Measurements from ENCODE around the gene INHBC.
"Not testable (repeated sequence)": the region's sequence is repeated elsewhere in the genome, so short reads cannot be mapped to it uniquely, and the experiment has no call there.

The INHBC gene, protein sequence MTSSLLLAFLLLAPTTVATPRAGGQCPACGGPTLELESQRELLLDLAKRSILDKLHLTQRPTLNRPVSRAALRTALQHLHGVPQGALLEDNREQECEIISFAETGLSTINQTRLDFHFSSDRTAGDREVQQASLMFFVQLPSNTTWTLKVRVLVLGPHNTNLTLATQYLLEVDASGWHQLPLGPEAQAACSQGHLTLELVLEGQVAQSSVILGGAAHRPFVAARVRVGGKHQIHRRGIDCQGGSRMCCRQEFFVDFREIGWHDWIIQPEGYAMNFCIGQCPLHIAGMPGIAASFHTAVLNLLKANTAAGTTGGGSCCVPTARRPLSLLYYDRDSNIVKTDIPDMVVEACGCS

DNA sequence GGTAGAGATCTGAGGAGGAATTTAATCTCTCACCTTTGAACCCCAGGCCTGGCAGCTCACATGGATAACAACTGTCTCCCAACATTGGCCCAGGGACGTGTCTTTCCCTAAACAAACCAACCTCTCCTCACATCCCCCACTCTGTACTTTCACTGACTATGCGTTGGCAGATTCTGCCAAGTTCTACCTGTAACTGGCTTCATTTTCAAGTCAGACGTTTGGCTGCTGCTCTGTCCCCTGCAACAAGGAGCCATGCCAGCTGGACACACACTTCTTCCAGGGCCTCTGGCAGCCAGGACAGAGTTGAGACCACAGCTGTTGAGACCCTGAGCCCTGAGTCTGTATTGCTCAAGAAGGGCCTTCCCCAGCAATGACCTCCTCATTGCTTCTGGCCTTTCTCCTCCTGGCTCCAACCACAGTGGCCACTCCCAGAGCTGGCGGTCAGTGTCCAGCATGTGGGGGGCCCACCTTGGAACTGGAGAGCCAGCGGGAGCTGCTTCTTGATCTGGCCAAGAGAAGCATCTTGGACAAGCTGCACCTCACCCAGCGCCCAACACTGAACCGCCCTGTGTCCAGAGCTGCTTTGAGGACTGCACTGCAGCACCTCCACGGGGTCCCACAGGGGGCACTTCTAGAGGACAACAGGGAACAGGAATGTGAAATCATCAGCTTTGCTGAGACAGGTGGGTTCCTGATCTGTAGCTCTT is at the start of gene INHBC:
TSS of gene INHBC (plus strand) at position 268 of the 707 bp plus-strand sequence. CDS start at position 371, 103 bp downstream.
- DNase-seq (ENCODE audit: low read depth in 1 of 2, low spot score in 1 of 2) = no peak

DNA sequence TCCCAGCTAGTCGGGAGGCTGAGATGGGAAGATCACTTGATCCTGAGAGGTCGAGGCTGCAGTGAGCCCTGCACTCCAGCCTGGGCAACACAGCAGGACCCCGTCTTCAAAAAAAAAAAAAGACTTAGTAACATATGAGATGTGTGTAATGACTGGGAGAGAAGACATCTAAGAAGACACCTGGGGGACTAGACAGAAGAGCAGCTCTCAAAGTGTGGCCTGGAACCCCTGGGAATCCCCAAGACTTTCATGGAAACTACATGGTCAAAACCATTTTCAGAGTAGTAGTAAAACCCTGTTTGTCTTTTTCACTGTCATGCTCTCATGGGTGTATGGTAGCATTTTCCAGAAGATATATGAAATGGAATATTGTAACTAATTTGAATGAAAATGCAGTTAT is 49.0 kb upstream of the INHBC start:
- DNase-seq (ENCODE audit: low read depth in 1 of 2, low spot score in 1 of 2) = no peak

DNA sequence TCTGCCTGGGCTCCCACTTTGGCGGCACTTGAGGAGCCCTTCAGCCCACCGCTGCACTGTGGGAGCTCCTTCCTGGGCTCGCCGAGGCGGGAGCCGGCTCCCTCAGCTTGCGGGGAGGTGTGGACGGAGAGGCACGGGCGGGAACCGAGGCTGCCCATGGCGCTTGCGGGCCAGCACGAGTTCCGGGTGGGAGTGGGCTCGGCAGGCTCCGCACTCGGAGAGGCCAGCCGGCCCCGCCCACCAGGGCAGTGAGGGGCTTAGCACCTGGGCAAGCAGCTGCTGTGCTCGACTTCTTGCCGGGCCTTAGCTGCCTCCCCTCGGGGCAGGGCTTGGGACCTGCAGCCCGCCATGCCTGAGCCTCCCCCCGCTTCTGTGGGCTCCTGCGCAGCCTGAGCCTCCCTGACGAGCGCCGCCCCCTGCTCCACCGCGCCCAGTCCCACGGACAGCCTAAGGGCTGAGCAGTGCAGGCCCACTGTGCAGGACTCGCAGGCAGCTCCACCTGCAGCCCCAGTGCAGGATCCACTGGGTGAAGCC is 48.3 kb upstream of the INHBC start:
- DNase-seq (ENCODE audit: low read depth in 1 of 2, low spot score in 1 of 2) = no peak

- DNase-seq (ENCODE audit: low read depth in 1 of 2, low spot score in 1 of 2) = no peak
Observed at GRCh38 chr12:57388425-57388824, 46.2 kb upstream of the INHBC start.

DNA sequence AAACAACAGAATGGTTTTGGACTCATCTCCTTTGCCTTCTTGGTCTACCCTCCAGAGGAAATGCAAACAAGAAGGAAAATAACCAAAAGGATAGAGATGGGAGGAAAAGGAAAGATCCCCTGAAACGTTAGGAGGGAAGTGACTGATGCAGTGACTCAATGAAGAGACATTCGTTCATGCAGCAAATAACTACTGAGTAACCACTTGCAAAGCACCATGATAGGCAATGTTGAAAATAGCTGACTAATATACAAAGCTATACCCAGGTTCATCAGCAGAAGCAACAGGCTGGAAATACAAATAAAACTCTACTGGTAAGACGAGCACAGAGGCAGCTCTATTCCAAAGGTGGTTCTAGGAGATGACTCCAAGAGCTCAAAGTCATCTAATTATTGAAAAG is 45.6 kb upstream of the INHBC start:
- DNase-seq (ENCODE audit: low read depth in 1 of 2, low spot score in 1 of 2) = no peak

- DNase-seq (ENCODE audit: low read depth in 1 of 2, low spot score in 1 of 2) = no peak
Observed at GRCh38 chr12:57390174-57390573, 44.4 kb upstream of the INHBC start.

GRCh38 chr12:57395121-57395520 is 39.5 kb upstream of the INHBC start:
- no peak for DNase-seq (ENCODE audit: low read depth in 1 of 2, low spot score in 1 of 2)

- DNase-seq (ENCODE audit: low read depth in 1 of 2, low spot score in 1 of 2) = no peak
Observed at GRCh38 chr12:57397441-57397840, 37.1 kb upstream of the INHBC start.

DNA sequence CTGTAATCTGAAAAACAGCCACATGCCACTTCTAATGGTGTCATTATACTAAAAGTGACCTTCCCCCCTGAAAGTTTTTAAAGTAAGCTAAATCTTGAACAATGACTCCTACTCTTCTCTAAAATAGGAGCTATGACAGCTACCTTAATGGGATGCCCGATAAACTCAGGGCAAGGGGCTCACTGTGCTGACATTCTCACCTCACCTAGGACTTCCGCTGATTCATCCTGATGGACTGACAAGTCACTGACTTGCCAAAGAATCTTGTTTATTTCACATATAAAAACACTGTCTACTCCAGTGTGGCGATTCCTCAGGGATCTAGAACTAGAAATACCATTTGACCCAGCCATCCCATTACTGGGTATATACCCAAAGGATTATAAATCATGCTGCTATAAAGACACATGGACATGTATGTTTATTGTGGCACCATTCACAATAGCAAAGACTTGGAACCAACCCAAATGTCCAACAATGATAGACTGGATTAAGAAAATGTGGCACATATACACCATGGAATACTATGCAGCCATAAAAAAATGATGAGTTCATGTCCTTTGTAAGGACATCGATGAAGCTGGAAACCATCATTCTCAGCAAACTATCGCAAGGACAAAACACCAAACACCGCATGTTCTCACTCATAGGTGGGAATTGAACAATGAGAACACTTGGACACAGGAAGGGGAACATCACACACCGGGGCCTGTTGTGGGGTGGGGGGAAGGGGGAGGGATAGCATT is 34.7 kb upstream of the INHBC start:
- DNase-seq (ENCODE audit: low read depth in 1 of 2, low spot score in 1 of 2) = not testable (repeated sequence)

GRCh38 chr12:57401165-57401564 is 33.4 kb upstream of the INHBC start:
- no peak for DNase-seq (ENCODE audit: low read depth in 1 of 2, low spot score in 1 of 2)

DNA sequence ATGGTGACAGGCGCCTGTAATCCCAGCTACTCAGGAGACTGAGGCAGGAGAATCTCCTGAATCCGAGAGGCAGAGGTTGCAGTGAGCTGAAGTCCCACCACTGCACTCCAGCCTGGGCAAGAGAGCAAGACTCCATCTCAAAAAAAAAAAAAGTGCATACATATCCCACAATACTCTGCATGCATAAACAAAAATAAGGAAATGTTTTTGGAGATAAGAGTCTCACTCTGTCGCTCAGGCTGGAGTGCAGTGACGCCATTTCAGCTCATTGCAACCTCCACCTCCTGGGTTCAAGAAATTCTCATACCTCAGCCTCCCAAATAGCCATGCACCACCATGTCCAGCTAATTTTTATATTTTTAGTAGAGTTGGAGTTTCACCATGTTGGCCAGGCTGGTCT is 32.4 kb upstream of the INHBC start:
- not testable (repeated sequence) for DNase-seq (ENCODE audit: low read depth in 1 of 2, low spot score in 1 of 2)

GRCh38 chr12:57404966-57405640 is 29.5 kb upstream of the INHBC start:
- no peak for DNase-seq (ENCODE audit: low read depth in 1 of 2, low spot score in 1 of 2)

DNA sequence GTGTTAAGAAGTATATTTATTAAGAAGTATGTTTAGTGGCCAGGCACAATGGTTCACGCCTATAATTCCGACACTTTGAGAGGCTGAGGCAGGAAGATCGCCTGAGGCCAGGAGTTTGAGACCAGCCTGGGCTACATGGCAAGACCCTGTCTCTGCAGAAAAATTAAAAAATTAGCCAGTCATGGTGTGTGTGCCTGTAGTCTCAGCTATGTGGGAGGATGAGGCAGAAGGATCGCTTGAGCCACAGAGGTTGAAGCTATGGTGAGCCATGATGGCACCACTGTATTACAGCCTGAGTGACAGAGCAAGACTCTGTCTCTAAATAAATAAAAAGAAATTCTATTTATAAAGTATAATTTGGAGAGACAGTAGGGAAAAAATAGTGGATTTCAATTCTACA is 24.1 kb upstream of the INHBC start:
- no peak for DNase-seq (ENCODE audit: low read depth in 1 of 2, low spot score in 1 of 2)

DNA sequence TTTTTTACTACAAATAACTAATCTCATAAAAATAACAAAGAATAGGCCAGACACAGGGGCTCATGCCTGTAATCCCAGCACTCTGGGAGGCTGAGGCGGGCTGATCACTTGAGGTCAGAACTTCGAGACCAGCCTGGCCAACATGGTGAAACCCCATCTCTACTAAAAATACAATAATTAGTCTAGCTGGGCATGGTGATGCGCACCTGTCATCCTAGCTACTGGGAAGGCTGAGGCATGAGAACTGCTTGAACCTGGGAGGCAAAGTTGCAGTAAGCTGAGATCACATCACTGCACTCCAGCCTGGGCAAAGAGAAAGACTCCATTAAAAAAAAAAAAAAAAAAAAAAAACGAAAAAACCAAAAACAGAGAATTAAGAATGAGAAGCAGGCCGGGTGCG is 20.4 kb upstream of the INHBC start:
- not testable (repeated sequence) for DNase-seq (ENCODE audit: low read depth in 1 of 2, low spot score in 1 of 2)

GRCh38 chr12:57415088-57415487 is 19.5 kb upstream of the INHBC start:
- DNase-seq (ENCODE audit: low read depth in 1 of 2, low spot score in 1 of 2) = no peak

GRCh38 chr12:57416039-57416996 is 18.3 kb upstream of the INHBC start:
- DNase-seq (ENCODE audit: low read depth in 1 of 2, low spot score in 1 of 2) = no peak

- DNase-seq (ENCODE audit: low read depth in 1 of 2, low spot score in 1 of 2) = no peak
Observed at GRCh38 chr12:57418255-57418654, 16.3 kb upstream of the INHBC start.

GRCh38 chr12:57419495-57419894 is 15.1 kb upstream of the INHBC start:
- DNase-seq (ENCODE audit: low read depth in 1 of 2, low spot score in 1 of 2) = no peak

- DNase-seq (ENCODE audit: low read depth in 1 of 2, low spot score in 1 of 2) = no peak
Observed at GRCh38 chr12:57420482-57420881, 14.1 kb upstream of the INHBC start.

GRCh38 chr12:57426948-57427347 is 7.6 kb upstream of the INHBC start:
- not testable (repeated sequence) for DNase-seq (ENCODE audit: low read depth in 1 of 2, low spot score in 1 of 2)
